Measurements from ENCODE around the gene EMP2. TPM values are rescaled to one million over a fixed set of nuclear protein-coding genes. Genes with fewer than 3 reads are reported as not detected.

The EMP2 gene
- total RNA-seq, 1 donor = 31.1 TPM

DNA sequence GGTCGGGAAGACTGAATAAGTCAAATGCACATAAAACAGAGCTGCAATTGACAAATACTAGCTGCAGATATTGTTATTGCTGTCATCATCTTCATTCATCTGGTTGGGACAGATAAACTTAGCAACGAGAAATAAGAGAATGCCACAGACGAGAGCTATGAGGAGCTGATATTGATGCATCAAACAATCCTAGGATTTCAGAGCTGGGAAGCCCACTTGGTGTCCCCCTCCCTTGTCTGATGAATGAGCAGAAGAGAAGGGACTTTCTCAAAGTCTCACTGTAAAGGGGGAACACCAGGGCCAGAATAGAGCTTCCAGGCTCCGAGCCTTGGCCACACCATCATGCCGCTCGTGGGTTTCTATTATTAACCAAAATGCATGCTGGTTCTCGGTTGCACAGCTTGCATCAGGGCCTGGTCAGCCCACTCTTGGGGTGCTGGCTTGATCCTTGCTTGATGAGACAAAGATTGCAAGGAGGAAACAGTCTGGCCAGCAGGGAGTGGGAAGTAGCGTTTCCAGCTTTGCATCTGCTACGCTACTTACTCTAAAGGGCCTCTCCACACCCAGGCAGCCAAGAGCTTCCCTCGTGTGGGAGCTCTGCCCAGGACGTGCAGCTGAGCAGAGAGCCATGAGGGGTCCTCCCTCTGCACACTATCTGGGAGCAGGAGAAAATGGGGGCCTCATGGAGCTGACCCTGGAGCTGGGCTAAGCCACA, 28.4 kb upstream of the EMP2 start:
- TF ChIP-seq, protein P1, sequence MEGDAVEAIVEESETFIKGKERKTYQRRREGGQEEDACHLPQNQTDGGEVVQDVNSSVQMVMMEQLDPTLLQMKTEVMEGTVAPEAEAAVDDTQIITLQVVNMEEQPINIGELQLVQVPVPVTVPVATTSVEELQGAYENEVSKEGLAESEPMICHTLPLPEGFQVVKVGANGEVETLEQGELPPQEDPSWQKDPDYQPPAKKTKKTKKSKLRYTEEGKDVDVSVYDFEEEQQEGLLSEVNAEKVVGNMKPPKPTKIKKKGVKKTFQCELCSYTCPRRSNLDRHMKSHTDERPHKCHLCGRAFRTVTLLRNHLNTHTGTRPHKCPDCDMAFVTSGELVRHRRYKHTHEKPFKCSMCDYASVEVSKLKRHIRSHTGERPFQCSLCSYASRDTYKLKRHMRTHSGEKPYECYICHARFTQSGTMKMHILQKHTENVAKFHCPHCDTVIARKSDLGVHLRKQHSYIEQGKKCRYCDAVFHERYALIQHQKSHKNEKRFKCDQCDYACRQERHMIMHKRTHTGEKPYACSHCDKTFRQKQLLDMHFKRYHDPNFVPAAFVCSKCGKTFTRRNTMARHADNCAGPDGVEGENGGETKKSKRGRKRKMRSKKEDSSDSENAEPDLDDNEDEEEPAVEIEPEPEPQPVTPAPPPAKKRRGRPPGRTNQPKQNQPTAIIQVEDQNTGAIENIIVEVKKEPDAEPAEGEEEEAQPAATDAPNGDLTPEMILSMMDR (IDR thresholded peaks at IDR 0.05; ENCODE audit: insufficient read depth, low read length) = no peak
- peak; percentile 68 for DNase-seq (ENCODE audit: low read depth)
- no peak overlapping the region for H3K4me3 ChIP-seq (ENCODE audit: low read depth, low read length)

DNA sequence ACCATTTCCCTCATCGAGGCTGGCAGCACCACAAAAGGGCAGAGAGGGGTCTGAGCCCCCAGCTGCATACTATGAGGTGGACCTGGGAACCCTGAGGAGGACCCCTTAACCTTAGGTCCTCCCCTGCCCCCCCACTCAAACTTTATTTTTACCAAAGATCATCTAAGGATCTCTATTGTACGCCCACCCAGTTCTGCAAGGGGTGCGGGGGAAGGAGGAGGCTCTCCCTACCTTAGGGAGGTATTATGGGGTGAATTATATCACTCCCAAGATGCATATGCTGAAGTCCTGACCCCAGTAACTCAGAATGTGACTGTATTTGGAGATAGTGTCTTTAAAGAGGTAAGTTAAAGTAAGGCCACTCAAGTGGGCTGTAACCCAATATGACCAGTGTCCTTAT, 26.8 kb upstream of the EMP2 start:
- TF ChIP-seq, protein P1 (IDR thresholded peaks at IDR 0.05; ENCODE audit: insufficient read depth, low read length) = no peak
- DNase-seq (ENCODE audit: low read depth) = no peak

DNA sequence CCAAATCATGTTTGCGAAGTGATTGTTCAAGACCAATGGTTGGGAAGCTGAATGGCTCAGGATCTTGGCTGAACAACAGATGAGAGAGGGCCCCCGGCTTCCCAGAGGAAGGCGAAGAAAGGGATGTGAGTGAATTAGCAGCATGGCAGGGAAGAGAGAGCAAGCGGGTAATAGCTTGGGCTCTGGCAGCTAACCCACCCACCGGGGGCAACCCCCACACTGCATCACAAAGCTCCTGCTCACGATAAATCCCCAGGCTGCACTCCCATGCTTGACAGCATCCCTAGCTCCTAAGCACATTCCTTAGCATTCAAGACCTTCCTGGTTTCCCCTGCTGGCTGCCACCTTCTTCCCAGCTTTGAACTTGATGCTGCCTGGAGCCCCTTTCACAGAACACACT, 26.2 kb upstream of the EMP2 start:
- TF ChIP-seq, protein P1 (IDR thresholded peaks at IDR 0.05; ENCODE audit: insufficient read depth, low read length) = no peak
- no peak for DNase-seq (ENCODE audit: low read depth)
- H3K4me3 ChIP-seq (ENCODE audit: low read depth, low read length) = no peak overlapping the region

More for the DNA sequence above, 26.8 kb upstream of the EMP2 start:
- no peak overlapping the region for H3K4me3 ChIP-seq (ENCODE audit: low read depth, low read length)

DNA sequence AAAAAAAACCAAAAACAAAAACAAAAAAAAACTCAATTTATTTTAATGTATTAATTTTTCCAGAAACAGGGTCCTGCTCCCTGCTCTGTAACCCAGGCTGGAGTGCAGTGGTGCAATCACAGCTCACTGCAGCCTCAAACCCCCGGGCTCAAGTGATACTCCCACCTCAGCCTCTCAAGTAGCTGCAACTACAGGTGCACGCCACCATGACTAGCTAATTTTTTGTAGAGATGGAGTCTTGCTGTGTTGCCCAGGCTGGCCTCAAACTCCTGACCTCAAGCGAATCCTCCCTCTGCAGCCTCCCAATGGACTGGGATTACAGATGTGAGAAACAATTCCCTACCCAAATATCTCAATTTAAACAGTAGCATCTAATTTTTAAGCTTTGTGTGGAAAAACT, 25.2 kb upstream of the EMP2 start:
- H3K4me3 ChIP-seq (ENCODE audit: low read depth, low read length) = no peak overlapping the region
- DNase-seq (ENCODE audit: low read depth) = no peak
- TF ChIP-seq, protein P1 (IDR thresholded peaks at IDR 0.05; ENCODE audit: insufficient read depth, low read length) = no peak

DNA sequence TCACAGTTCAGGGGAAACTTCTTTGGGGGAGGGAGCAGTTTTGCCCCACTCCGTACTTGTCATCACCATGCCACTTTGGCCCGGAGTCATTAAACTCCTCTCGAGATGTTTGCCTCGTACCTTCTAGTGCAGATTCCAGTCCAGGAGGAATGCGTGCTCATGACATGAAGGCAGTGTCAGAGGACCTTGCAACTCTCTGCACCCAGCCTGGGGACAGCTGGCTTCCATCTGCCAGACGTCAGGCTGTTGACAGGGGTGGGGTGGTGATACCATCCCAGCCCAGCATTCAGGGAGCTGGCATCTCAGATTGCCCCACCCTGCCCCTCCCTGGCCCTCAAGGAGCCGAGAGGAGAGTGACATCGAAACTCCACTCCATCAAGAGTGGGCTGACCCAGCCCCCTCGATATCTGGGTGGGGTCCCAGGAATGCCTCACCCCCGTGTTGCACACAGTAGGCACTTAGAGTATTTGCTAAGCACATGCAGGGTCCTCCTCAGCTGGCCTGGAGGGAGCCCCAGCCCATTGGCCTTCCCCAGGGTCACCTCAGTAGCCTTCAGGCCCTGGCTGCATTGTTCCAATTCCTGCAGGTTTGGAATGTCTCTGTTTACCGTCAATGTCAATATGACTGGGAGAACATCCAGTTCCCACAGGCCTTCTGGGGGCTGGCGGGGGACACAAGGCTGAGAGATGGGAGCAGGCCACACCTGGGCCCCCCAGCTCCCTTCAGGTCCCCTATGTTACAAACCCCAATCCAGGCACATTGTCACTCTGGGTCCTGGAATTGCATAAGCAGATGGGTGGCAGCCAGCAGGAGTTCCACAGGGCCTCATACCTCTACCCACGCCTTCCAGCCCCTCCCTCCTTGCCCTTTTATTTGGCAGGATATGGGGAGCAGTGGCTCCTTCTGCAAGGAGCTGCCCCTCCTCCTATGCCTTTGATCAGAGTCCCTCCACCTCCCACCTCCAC, 21.3 kb upstream of the EMP2 start:
- no peak overlapping the region for H3K4me3 ChIP-seq (ENCODE audit: low read depth, low read length)
- peak; percentile 34 for DNase-seq (ENCODE audit: low read depth)
- TF ChIP-seq, protein P1 (IDR thresholded peaks at IDR 0.05; ENCODE audit: insufficient read depth, low read length) = no peak

DNA sequence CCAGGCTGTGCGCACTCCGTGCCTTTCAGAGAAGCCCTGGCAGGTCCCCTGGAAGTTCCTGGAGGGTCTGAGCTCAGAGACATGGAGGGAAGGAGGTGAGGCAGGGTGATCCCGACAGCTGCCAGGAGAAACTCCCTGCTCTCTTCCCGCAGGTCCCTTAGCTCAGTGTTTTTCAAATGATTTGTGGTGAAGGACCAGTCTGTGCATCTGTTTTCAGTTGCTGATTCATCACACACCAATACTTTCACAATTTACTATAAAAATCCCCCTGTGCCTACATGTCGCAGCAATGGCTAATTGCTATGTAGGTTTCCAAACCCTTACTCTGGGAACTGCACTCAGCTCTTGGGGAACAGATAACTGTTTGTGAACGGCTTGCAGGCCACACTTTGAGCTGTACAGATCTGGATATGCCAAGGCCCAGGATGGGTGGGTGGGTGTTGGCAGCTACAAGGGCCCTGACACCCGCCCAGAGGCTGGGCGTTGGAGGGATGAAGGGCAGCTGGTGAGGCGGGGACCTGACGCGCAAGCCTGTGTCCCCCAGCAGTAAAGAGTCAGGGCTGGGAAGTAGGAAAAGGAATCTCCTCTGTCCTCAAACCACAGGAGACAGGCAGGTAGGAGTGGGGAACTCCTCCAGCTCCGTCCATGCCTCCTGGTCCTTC, 20.5 kb upstream of the EMP2 start:
- no peak overlapping the region for H3K4me3 ChIP-seq (ENCODE audit: low read depth, low read length)
- DNase-seq (ENCODE audit: low read depth) = peak; percentile 27
- TF ChIP-seq, protein P1 (IDR thresholded peaks at IDR 0.05; ENCODE audit: insufficient read depth, low read length) = no peak

Measured in fibroblast of the aortic adventitia (primary cell).